Activated CD4-positive, alpha-beta T cell treated with anti-CD3 and anti-CD28 coated beads, Interleukin-10, Interleukin-2, amounts not matched to agents 100 ng/mL and 50 ng/mL, durations not matched to agents 16 hours and 8 hours (primary cell): ENCODE data around the gene TEKT3.

ENCODE experiments used
- DNase-seq: peaks from one replicate; pipeline ENCODE4 v3.0.0-alpha.2; 2020

The TEKT3 gene

DNA sequence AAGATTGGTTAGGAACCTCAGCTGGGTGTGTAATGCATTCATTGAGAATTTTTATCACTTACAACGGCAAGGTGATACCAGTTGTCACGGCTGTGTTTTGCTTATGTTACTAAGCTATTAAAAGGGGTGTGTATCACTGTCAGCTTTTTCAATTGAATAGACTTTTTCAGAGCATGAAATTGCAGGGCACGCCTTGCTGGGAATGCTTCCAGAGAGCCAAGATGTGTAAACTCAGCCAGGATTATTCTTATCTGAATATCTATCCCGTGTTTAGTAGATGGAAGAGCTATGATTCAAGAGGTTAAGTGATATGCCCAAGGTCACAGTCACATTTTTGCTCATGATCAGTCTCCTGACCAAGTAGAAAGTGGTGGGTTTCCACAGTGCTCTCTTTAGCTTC is 6.6 kb upstream of the TEKT3 start:
- no peak for DNase-seq

- no peak for DNase-seq
Measured at GRCh38 chr17:15346066-15346595, 4.7 kb upstream of the TEKT3 start.

- DNase-seq: no peak
Measured at GRCh38 chr17:15343749-15344148, 2.4 kb upstream of the TEKT3 start.

DNA sequence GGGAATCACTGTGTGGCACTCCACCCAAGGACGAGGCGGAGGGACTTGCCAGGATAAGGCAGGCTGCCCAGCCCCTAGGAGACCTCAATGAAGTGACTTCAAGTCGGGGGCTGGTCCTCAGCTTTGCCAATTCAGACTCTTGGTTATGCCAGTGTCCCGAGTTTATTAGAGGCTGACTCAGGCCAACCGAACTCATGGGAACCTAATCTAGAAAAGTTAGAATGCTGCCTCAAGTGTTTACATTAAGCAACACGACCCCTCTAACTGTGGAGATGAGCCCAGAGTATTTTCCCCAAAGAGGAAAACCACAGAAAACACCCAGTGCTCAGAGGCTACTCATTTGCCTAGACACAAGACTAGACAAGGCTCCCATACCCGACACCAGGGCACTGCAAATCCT is 1.1 kb upstream of the TEKT3 start:
- DNase-seq: no peak

DNA sequence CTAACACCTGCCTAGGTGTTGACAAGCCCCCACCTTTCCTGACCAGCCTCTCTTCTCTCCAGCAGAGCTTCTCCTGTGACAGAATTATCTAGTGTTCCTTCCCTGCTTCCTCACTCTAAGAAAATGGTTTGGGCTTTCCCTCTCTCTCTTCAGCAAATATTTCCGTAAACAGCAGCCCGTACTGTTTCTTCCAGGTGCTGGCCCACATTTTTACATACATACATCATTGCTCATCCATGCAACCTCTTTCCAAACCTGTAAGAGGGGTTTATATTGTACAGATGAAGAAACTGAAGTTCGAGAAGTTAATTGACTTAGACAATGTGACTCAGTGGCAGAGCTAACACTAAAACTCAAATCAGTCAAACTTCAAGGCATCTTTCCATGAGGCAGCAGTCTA is 569 bp upstream of the TEKT3 start:
- DNase-seq: no peak

DNA sequence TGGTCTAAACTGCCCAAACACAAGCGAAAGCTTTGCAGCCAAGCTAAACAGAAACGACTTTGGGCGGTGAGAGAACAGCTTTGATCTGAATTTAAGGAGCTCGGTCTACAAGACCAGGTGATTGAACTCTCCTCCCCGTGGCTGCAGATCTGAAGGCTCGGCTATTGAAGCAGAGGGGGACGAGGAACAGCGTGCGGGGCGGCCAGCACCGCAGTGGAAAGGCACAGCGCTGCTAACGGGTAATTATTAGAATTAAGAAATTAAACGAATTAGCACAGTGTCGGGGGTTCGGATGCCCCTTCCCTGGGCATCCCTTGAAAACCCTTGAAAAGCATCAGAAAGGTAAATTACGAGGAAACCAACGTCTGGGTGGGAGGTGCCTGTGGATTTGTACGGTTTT is 431 bp downstream of the TEKT3 start:
- no peak for DNase-seq

DNA sequence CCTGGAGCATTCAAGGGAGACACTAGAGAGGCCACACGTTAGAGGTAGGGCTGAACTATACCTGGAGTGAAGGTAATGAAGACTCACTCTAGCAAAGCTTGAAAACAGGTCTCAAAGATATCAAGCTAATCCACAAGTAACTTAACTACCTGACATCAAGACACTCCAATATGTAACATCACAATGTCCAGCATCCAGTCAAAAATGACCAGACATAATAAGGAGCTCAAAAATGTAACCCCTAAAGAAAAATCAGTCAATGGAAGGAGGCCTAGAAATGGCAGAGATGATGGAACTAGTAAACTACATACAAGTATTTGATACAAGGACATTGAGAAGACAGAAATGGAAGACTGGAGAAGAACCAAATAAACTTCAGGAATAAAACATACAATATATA is 6.0 kb downstream of the TEKT3 start:
- DNase-seq: no peak

DNA sequence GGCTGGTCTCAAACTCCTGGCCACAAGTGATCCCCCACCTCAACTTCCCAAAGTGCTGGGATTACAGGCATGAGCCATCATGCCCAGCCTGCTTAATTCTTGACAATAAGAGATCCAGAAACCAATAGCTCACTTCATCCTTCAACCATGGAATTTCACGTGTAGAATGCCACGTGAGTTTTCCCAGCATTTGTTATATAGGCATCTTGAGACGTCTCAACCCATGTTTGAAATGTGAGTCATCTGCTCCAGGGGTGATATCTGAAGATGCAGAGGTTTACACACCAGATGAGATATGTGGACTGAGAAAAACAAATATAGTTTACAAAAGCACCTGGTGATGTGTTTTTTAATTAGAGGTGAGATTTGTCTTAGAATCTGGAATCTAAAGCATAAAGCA is 7.1 kb downstream of the TEKT3 start:
- DNase-seq: no peak

DNA sequence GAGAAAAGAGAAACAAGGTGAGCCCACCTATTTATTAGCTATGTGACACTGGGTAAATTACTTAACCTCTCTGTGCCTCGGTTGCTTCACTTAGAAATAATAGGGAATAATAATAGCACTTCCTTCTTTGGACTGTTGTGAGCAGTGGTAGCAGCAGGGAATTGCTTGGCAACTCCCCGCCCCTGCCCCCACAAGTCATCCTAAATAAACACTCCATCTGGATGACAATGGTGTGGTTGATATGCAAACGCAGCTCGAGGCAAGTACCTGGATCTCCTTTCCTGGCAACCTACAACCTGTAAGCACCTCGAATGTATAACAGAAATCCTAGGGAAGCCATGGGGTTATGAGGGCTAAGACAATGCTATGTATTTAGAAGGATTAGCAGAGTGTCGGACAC is 9.1 kb downstream of the TEKT3 start:
- no peak for DNase-seq

DNA sequence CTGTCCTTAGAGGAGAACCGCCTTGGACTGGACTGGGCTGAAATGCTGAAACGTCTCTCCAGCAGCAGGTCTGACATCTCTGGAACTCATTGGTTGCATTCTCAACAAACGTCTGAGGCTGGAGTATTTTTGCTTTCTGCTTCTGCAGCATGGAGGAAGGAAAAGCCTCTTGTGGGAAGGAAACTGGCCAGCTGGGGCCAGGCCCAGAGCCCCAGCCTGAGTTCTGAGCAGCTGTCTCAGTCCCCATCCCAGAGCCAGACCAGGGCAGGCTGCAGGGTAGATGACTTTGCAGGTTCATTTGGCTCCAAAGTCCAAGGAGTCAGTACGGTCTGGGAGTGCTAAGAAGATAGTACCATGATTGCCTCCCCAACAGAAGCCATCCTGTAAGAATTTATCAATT is 18.3 kb downstream of the TEKT3 start:
- no peak for DNase-seq

- DNase-seq: no peak
Measured at GRCh38 chr17:15321556-15322251, 19.7 kb downstream of the TEKT3 start.

DNA sequence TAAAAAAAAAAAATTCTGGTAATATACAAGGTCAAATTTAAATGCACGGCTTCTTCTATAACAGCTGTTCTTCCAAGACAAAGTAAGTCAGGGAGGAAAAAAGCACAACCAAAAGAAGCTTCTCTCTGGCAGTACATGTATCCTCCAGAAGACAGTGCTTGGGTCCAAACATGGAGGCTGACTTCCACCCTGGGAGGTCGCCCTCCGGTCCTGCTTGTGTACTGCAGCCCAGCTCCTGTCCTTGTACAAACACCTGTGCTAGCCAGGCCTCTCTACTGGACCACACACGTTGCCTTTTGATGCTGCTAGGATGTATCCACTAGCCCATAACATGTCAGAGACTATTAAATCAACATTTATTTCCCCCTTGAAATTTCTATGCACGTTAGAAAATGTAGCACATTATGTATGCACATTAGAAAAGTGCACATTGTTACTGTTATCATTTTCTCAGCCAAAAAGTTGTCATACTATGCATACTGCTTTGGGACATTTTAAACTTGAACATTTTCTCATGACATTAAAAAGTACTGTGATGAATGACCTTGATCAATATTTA is 21.9 kb downstream of the TEKT3 start:
- no peak for DNase-seq

- DNase-seq: no peak
Measured at GRCh38 chr17:15311996-15312395, 29.4 kb downstream of the TEKT3 start.

DNA sequence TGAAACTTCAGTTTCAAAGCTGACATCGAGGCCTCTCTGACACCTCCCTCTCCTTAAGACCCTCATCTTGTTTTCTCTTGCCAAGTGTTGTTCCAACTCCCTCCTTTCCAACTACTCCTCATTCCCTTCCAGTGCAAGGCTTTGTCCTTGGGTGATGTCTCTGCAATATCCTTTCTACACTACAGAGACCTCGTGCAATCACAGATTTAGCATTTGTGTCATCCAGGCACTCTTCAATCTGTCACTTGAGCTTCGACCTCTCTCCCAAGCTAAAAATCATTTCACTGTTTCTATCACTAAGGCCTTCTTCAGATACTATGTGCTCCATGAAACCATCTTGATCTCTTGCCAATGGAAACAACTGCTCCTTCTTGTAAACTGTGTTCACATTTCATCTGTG is 31.6 kb downstream of the TEKT3 start:
- no peak for DNase-seq

GRCh38 chr17:15309236-15309635 is 32.2 kb downstream of the TEKT3 start:
- no peak for DNase-seq

- DNase-seq: no peak
Measured at GRCh38 chr17:15308758-15309157, 32.6 kb downstream of the TEKT3 start.

DNA sequence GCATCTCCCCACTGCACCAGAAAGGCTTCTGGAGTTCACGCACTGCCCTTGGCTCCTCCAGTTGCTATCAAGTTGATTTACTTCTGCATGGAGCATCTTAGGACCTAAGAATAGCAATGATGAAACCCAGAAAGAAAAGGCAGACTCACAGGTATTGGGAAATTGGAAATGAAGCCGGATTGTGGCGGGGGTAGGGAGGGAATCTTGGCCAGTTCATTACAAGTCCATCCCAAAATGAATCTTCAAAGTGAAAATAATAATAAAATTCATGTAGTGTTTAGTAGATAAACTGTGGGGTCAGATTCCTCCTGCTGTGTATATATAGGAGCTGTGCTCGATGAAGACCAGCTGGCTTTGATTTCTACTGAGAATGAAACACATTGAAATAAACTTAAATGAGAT is 33.7 kb downstream of the TEKT3 start:
- no peak for DNase-seq

GRCh38 chr17:15303851-15304250 is 37.5 kb downstream of the TEKT3 start:
- DNase-seq: no peak

DNA sequence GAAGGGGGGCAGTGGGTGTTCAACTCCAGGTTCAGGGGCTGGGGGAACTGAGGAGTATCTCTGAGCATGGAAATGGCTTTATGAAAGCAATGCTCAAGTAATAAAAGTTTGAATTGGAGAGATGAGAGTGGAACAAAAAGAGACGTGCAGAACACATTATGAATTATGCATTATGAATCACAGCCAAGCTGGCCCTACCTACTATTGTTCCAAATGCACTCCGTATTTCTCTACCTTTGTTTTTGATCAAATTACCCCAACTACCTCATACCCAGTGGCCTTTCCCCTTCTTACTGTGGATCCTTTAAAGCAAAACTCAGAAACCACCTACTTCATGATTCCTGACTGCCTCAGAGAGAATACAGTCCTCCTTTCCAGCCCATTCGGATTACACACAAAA is 38.1 kb downstream of the TEKT3 start:
- DNase-seq: no peak

DNA sequence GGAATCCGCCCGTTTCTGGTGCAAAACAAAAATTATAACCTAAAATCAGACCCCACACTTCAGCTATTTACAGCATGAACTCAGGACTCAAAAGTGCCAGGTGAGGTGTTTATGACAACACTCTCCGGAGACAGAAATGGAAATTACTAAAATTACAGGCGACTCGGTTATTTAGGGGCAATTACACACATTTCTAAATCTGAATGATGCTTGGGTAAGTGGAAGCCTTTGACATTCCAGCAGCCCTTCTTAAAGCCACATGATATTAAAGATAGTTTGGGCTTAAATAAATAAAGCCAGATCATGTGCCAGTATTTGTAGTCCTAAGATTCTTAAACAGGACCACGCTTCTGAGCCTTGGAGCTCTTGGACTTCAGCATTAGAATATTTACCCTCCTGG is 39.6 kb downstream of the TEKT3 start:
- DNase-seq: no peak

DNA sequence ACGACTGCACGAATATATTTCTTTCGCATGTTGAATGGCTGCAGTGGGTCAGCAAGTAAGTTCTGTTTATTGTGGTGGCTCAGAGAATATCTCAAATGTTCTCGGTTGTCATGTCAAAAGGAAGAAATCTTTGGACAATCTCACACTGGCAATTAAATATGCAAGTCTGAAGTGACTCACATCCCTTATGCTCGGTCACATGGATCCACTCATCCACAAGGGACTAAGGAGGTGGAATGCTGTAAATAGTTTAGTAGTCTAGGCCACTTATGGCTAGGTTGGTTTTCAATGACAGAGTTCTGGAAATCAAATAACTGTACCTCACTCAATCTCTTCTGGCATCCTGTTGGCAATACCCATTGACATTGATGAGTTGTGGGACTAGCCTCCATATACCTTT is 43.2 kb downstream of the TEKT3 start:
- no peak for DNase-seq

GRCh38 chr17:15293558-15293957 is 47.8 kb downstream of the TEKT3 start:
- no peak for DNase-seq

DNA sequence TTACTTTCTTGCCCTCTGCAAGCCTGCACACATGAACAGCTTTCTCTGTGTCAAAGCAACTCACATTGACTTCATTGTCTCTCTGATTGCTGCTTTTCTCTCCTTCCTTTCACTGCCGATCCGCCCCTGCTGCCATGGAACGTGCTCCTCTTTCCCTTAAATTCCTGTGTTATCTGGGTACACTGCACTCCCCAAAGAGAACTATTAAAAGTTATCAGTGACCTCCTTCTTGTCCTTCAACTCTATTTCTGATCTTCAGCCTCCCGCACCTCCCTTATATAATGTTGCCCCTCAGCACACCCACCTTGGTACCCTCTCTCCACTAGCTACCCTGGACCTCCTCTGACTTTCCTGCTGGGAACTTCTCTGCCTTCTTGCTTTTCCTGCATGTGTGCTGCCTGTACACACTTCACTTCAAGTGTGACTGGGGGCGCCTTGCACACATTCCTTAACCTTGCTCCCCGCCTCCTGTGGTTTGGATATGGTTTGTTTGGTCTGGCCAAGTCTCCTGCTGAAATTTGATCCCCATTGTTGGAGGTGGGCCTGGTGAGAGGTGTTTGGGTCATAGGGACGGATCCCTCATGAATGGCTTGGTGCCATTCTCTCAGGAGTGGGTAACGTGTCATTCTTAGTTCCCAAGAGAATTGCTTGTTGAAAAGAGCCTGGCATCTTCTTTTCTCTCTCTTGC is 49.6 kb downstream of the TEKT3 start:
- no peak for DNase-seq

DNA sequence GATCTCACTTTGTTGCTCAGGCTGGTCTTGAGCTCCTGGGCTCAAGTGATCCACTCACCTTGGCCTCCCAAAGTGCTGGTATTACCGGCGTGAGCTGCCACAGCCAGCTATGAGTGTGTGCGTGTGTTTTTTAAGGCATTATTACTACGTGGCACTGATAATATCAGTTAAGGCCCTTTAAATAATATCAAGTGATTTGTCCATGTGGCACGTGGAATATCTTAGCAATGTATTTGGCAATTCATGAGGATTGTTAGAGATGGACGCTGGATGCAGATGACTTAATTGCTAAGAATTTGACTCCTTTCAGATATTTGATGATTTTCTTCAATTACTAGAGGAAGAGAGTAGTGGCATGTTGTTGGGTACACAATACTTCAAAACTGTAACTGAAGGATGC is 50.8 kb downstream of the TEKT3 start:
- DNase-seq: no peak
